GM10248 (cell line): ENCODE results near the gene GALNT2.

Source experiments
- CTCF ChIA-PET: fragments of 300-600 bp; sonication (Branson Sonifier 250); formaldehyde crosslinking; extraction: SDS; loops from one replicate; lab custom pipeline; 2021; ENCODE audit warnings: antibody characterized with exemption; lab: Yijun Ruan, JAX
- POLR2A ChIA-PET: fragments of 350-650 bp; sonication (Branson Sonifier 250); formaldehyde crosslinking; extraction: SDS; loops from one replicate; lab custom pipeline; 2020; ENCODE audit warnings: antibody characterized with exemption; lab: Yijun Ruan, JAX
- DNase-seq: peaks from one replicate; pipeline ENCODE4 v3.0.0; 2012; ENCODE audit errors: extremely low spot score
- TF ChIP-seq, protein P1 (sequence below): IDR thresholded peaks from 2 replicates; pipeline ENCODE4 v1.5.1; 2012; ENCODE audit warnings: mild to moderate bottlenecking, low read depth; ENCODE audit errors: extremely low read depth, missing control alignments, control extremely low read depth

GALNT2 gene

DNA sequence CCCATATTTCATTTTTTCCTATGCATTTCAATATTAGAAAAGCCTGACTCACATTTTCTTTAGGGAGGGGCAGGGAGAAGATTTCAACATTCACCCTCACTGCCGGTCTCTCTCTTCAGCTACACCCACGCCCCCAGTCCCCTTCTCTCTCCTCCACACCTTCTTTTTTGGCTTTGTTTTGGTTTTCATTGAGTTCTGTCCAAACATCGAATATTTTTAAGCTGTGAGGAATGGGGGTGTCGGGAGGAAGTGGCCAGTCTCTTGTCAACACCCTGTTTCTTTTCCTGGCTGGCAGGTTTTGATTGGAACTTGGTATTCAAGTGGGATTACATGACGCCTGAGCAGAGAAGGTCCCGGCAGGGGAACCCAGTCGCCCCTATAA, 181.8 kb downstream of the GALNT2 start:
- TF ChIP-seq, protein P1, sequence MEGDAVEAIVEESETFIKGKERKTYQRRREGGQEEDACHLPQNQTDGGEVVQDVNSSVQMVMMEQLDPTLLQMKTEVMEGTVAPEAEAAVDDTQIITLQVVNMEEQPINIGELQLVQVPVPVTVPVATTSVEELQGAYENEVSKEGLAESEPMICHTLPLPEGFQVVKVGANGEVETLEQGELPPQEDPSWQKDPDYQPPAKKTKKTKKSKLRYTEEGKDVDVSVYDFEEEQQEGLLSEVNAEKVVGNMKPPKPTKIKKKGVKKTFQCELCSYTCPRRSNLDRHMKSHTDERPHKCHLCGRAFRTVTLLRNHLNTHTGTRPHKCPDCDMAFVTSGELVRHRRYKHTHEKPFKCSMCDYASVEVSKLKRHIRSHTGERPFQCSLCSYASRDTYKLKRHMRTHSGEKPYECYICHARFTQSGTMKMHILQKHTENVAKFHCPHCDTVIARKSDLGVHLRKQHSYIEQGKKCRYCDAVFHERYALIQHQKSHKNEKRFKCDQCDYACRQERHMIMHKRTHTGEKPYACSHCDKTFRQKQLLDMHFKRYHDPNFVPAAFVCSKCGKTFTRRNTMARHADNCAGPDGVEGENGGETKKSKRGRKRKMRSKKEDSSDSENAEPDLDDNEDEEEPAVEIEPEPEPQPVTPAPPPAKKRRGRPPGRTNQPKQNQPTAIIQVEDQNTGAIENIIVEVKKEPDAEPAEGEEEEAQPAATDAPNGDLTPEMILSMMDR, result no peak
- POLR2A ChIA-PET, result no interaction called here
- no peak for DNase-seq
- CTCF ChIA-PET, result interaction anchor here (1.0 to 2.3 kb wide), 3 partner anchors 12 to 588 kb away, joined by 3 to 7 read pairs (median 4); no protein-coding TSS in a partner anchor

DNA sequence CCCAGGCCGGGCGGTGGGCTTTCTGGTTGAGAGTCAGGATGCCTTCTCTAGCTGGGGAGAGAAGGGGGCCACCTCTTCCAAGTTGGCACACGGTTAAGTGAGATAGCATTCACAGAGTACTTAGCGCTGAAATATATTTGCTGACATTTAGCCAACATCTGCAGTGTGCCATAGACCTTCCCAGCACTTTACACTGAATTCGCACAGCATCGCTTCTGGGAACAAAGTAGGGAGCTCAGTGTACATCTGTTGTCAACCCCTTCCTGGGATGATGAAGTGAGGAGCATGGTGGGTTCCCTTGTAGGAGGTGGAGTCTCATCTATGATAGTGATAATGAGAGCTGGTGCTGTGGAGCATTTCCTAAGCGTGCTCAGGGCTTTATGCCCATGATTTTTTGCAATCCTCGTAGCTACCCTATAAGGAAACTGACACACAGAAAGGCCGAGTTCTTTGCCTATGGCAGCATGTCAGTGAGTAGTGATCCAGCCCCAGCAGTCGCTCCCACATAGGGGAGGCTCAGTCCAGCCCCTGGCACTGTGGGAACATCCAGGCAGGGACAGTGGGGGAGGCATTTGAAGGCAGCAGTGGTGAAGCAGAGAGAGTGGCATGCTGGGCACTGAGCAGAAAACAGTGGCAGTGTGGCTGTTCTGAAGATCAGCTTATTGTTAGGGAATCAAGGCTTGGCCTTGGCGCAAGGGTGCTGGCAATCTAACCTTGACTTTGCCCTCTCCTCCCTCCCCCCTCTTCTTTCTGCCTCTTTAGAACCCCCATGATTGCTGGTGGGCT, 182.8 kb downstream of the GALNT2 start:
- ChIA-PET CTCF (interaction anchor here (1.4 to 2.3 kb wide), 3 partner anchors 13 to 62 kb away, joined by 3 to 7 read pairs (median 4); no protein-coding TSS in a partner anchor), POLR2A (no interaction called here)

DNA sequence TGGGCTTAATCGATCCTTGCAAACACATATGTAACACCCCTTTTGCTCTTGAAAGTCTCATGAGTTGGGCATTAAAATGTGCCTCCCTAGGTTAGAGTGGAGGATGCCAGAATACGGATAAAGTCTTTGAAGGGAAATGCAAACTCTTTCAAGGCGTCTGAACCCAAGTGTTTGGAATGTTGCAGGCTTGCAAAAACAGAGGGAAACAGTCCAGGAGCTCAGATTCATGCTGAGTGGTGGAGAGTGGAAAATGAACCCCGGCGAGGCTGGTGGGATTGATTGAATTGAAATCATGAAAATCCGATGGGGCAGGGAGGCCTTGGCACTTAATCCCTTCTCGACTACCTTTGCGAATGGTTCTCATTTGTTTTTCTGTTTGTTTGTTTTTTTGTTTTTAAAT, 183.6 kb downstream of the GALNT2 start:
- CTCF ChIA-PET, result interaction anchor here (1.4 kb wide), 1 partner anchor 61 kb away, joined by 3 read pairs; no protein-coding TSS in a partner anchor
- no peak for DNase-seq
- TF ChIP-seq, protein P1, result no peak
- POLR2A ChIA-PET, result no interaction called here

More for the DNA sequence above, 182.8 kb downstream of the GALNT2 start:
- TF ChIP-seq, protein P1, result no peak
- DNase-seq, result no peak

DNA sequence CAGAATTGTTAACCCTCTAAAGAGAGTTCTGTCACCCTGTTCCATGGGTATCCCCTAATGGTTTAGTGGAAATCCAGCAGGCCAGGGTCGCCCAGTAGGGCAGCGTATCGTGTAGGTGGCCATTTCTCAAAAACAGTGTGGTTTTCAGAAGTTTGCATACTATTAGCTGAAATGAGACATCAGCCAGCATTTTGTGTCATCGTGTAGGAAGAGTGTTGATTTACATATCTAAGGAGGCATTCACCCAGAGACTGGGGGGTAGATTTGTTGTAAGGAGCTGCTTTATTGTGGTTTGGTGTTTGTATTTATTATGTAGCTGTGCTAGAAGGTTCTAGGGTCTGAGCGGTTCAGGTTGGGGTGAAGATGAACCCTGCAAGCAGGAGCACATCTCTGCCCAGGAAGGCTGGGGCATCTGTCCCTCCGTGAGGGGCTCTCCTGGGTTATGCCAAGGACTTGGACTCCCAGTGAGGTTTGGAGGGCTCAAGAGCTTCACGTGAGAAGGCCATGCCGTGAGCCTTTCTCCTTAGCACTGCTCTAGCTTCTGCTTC, 184.7 kb downstream of the GALNT2 start:
- TF ChIP-seq, protein P1, result no peak
- ChIA-PET POLR2A (no interaction called here), CTCF (interaction anchor here (0.9 kb wide), 1 partner anchor 28 kb away, joined by 3 read pairs; no protein-coding TSS in a partner anchor)
- DNase-seq, result peak; percentile 71

DNA sequence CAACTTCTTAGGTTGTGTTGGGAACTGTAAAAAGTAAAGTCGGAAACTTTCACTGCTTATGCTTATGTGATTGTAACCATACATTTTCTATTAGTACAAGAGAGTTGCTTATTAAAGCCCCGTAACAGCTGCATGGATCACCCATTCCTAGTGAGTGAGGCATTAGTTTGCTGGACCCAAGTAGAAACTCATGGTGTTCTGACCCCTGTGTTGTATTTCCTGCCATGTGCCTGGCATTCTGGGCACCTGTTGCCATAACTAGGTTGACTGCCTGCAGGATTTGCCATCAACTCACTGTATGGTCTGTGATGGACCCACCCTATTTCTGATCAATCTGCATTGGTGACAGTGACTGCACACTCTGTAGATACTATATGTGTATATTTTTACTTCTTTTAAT, 186.1 kb downstream of the GALNT2 start:
- ChIA-PET POLR2A (no interaction called here), CTCF (no interaction called here)
- DNase-seq, result no peak
- TF ChIP-seq, protein P1, result no peak

DNA sequence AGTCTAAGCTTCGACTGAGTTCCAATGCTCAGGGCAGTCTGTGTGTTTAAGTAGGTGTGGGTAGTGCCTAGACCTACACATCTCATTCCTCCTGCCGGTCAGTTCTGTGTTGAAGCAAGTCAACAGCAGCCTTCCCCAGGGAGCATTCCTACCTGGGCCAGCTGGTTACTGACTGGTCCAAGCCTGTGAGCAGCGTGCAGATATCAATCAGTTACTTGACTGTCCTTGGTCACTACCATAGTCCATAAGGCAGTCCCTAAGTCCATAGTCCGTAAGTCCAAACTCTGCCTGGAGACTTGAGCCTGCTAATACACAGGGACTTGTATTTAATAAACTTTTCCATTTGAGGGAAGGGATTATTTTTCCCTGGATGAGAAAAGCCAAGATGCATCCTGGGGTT, 187.2 kb downstream of the GALNT2 start:
- no peak for DNase-seq
- CTCF ChIA-PET, result no interaction called here

More for the DNA sequence above, 187.2 kb downstream of the GALNT2 start:
- TF ChIP-seq, protein P1, result no peak
- POLR2A ChIA-PET, result no interaction called here
